Large intestine (tissue), 3 donors: ENCODE results near the gene IMP4. TPM values are rescaled to one million over a fixed set of nuclear protein-coding genes. Genes with fewer than 3 reads are reported as not detected.
A peak's percentile ranks its signal among the peaks of the same experiment; 100 is the strongest.

Source experiments
- DNase-seq, 2 donors: peaks; one replicate each; pipeline versions ENCODE4 v3.0.0 to v3.0.0-alpha.2; 2013
- H3K27ac ChIP-seq: one replicate; pipeline ENCODE4 v1.5.1; 2013; ENCODE audit warnings: low read length
- H3K27me3 ChIP-seq: 2 replicates; pipeline ENCODE4 v1.6.1; 2013; ENCODE audit warnings: low read length; ENCODE audit not compliant: control insufficient read depth, insufficient read depth
- H3K36me3 ChIP-seq: 2 replicates; pipeline ENCODE4 v1.6.1; 2013; ENCODE audit warnings: low read length; ENCODE audit not compliant: control insufficient read depth, insufficient read depth
- H3K4me1 ChIP-seq: one replicate; pipeline ENCODE4 v1.6.1; 2013; ENCODE audit warnings: low read length; ENCODE audit not compliant: control insufficient read depth, insufficient read depth
- H3K4me3 ChIP-seq: one replicate; pipeline ENCODE4 v1.5.1; 2013; ENCODE audit warnings: low read length
- H3K9me3 ChIP-seq: one replicate; pipeline ENCODE4 v1.6.1; 2013; ENCODE audit warnings: mild to moderate bottlenecking, low read depth, low read length, moderate library complexity; ENCODE audit not compliant: control insufficient read depth
- WGBS: methylation state at CpG from one replicate; pipeline ENCODE4 v1.1.5; 2013; ENCODE audit warnings: low lambda C conversion rate; ENCODE audit not compliant: insufficient coverage; 5-methylcytosine and 5-hydroxymethylcytosine counted together
- polyA plus RNA-seq: library from polyadenylated mRNA; unstranded; fragments of 120-200 nt; gene quantifications from one replicate; pipeline ENCODE4 v1.2.1, GENCODE V29; 2013

Gene IMP4
- polyA plus RNA-seq, 1 donor: 49.4 TPM

GRCh38 chr2:130369311-130369964, 26.7 kb downstream of the IMP4 start:
- peaks cover 15% of the 10 kb centered on the region for H3K36me3 ChIP-seq
- no peaks in the 10 kb centered on the region for H3K27me3 ChIP-seq
- no peak for DNase-seq
- no peaks in the 10 kb centered on the region for H3K9me3 ChIP-seq
- H3K4me3 ChIP-seq: no peak overlapping the region
- H3K27ac ChIP-seq: no peak overlapping the region
- H3K4me1 ChIP-seq: peaks cover 4% of the 10 kb centered on the region

GRCh38 chr2:130369965-130370341, 27.3 kb downstream of the IMP4 start:
- H3K9me3 ChIP-seq: no peaks in the 10 kb centered on the region
- H3K4me1 ChIP-seq: peaks cover 4% of the 10 kb centered on the region
- H3K36me3 ChIP-seq: peaks cover 15% of the 10 kb centered on the region
- H3K4me3 ChIP-seq: no peak overlapping the region
- no peak for DNase-seq
- no peaks in the 10 kb centered on the region for H3K27me3 ChIP-seq
- WGBS: 80% methylated on average over 1 of the region's 5 CpGs
- no peak overlapping the region for H3K27ac ChIP-seq

- Histone ChIP-seq H3K9me3 (no peaks in the 10 kb centered on the region), H3K36me3 (peaks cover 16% of the 10 kb centered on the region), H3K27me3 (no peaks in the 10 kb centered on the region), H3K27ac (no peak overlapping the region), H3K4me1 (peaks cover 4% of the 10 kb centered on the region), H3K4me3 (no peak overlapping the region)
- WGBS: no CpG with 5 or more reads among the region's 9 CpGs
- DNase-seq: peak in 1 of 2 donors; percentile 14
Observed at GRCh38 chr2:130370490-130370889, 27.8 kb downstream of the IMP4 start.

- Histone ChIP-seq H3K27ac (peak overlapping the region; percentile 76), H3K27me3 (no peaks in the 10 kb centered on the region), H3K36me3 (peaks cover 20% of the 10 kb centered on the region), H3K9me3 (no peaks in the 10 kb centered on the region), H3K4me3 (peak overlapping the region; percentile 70), H3K4me1 (peaks cover 4% of the 10 kb centered on the region)
- no CpG with 5 or more reads among the region's 18 CpGs for WGBS
- DNase-seq: no peak
Observed at GRCh38 chr2:130371723-130372054, 29.0 kb downstream of the IMP4 start.

- H3K27ac ChIP-seq: peak overlapping the region; percentile 76
- no peaks in the 10 kb centered on the region for H3K27me3 ChIP-seq
- no peaks in the 10 kb centered on the region for H3K9me3 ChIP-seq
- H3K36me3 ChIP-seq: peaks cover 22% of the 10 kb centered on the region
- DNase-seq: peak; percentile 87 to 90
- peaks cover 4% of the 10 kb centered on the region for H3K4me1 ChIP-seq
- peak overlapping the region; percentile 70 for H3K4me3 ChIP-seq
- no CpG with 5 or more reads among the region's 81 CpGs for WGBS
Observed at GRCh38 chr2:130372055-130372832, 29.5 kb downstream of the IMP4 start.

GRCh38 chr2:130372833-130373807, 30.4 kb downstream of the IMP4 start:
- H3K9me3 ChIP-seq: no peaks in the 10 kb centered on the region
- H3K36me3 ChIP-seq: peaks cover 22% of the 10 kb centered on the region
- H3K27ac ChIP-seq: peak overlapping the region; percentile 76
- DNase-seq: no peak
- H3K27me3 ChIP-seq: no peaks in the 10 kb centered on the region
- H3K4me3 ChIP-seq: peak overlapping the region; percentile 70
- peaks cover 4% of the 10 kb centered on the region for H3K4me1 ChIP-seq
- WGBS: 80% methylated on average over 1 of the region's 24 CpGs

- Histone ChIP-seq H3K36me3 (peaks cover 22% of the 10 kb centered on the region), H3K27ac (no peak overlapping the region), H3K4me3 (no peak overlapping the region), H3K4me1 (peaks cover 4% of the 10 kb centered on the region), H3K9me3 (no peaks in the 10 kb centered on the region), H3K27me3 (no peaks in the 10 kb centered on the region)
- no peak for DNase-seq
- WGBS: 100% methylated on average over 1 of the region's 3 CpGs
Observed at GRCh38 chr2:130373808-130374365, 31.2 kb downstream of the IMP4 start.

- no peak overlapping the region for H3K4me3 ChIP-seq
- no peak for DNase-seq
- WGBS: no CpG with 5 or more reads among the region's 9 CpGs
Observed at GRCh38 chr2:130374587-130375290, 32.0 kb downstream of the IMP4 start.

GRCh38 chr2:130375291-130376266, 32.9 kb downstream of the IMP4 start:
- H3K4me1 ChIP-seq: peaks cover 4% of the 10 kb centered on the region
- H3K27ac ChIP-seq: no peak overlapping the region
- H3K9me3 ChIP-seq: no peaks in the 10 kb centered on the region
- H3K36me3 ChIP-seq: peaks cover 16% of the 10 kb centered on the region
- 100% methylated on average over 2 of the region's 19 CpGs for WGBS
- no peak overlapping the region for H3K4me3 ChIP-seq
- no peak for DNase-seq
- H3K27me3 ChIP-seq: no peaks in the 10 kb centered on the region

More at GRCh38 chr2:130374587-130375290, 32.0 kb downstream of the IMP4 start:
- H3K4me1 ChIP-seq: peaks cover 4% of the 10 kb centered on the region
- H3K9me3 ChIP-seq: no peaks in the 10 kb centered on the region
- H3K36me3 ChIP-seq: peaks cover 21% of the 10 kb centered on the region
- no peak overlapping the region for H3K27ac ChIP-seq
- no peaks in the 10 kb centered on the region for H3K27me3 ChIP-seq
